ENCODE results near the gene PLA2G12A.

DNA sequence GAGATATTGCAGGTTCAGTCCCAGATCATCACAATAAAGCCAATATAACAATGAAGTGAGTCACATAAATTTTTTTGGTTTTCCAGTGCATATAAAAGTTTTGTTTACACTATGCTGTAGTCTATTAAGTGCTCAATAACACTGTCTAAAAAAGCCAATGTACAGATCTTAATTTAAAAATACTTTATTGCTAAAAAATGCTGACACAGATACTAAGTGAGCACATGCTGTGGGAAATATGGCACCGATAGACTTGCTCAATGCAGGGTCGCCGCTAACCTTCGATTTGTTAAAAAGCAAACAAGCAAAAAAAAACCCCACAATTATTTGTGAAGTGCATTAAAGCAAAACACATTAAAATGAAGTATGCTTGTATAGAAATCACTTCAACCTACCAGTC is 10.3 kb downstream of the PLA2G12A start:
- TF ChIP-seq YY1 (IDR thresholded peaks at IDR 0.05; ENCODE audit: insufficient read depth, insufficient read length) (no peak), ZNF274 (IDR thresholded peaks at IDR 0.05; ENCODE audit: low read depth, low read length) (no peak)
